ENCODE measurements around the gene ITGB8.
"Not testable (repeated sequence)": the region's sequence is repeated elsewhere in the genome, so short reads cannot be mapped to it uniquely, and the experiment has no call there.

DNA sequence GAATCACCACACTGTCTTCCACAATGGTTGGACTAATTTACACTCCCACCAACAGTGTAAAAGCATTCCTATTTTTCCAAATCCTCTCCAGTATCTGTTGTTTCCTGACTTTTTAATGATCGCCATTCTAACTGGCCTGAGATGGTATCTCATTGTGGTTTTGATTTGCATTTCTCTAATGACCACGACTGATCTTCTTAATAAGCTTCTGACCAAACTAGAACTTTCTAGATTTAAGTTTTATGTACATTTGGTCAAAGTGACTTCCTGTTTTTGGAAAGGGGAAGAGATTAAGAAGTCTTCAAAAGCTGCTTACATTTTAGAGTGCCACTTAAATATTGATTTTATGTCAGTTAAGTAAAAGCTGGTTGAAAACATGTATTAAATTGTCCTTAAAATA, 58.5 kb downstream of the ITGB8 start:
- TF ChIP-seq, protein P1, sequence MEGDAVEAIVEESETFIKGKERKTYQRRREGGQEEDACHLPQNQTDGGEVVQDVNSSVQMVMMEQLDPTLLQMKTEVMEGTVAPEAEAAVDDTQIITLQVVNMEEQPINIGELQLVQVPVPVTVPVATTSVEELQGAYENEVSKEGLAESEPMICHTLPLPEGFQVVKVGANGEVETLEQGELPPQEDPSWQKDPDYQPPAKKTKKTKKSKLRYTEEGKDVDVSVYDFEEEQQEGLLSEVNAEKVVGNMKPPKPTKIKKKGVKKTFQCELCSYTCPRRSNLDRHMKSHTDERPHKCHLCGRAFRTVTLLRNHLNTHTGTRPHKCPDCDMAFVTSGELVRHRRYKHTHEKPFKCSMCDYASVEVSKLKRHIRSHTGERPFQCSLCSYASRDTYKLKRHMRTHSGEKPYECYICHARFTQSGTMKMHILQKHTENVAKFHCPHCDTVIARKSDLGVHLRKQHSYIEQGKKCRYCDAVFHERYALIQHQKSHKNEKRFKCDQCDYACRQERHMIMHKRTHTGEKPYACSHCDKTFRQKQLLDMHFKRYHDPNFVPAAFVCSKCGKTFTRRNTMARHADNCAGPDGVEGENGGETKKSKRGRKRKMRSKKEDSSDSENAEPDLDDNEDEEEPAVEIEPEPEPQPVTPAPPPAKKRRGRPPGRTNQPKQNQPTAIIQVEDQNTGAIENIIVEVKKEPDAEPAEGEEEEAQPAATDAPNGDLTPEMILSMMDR (IDR thresholded peaks at IDR 0.05): not testable (repeated sequence)
- TF ChIP-seq POLR2AphosphoS5, POLR2A, EP300 (IDR thresholded peaks at IDR 0.05): not testable (repeated sequence)

All from upper lobe of left lung (tissue), 4 donors.